Stimulated activated naive CD8-positive, alpha-beta T cell treated with anti-CD3 and anti-CD28 coated beads, Interleukin-15, amount 100 ng/mL, for 72 hours (primary cell): Measurements from ENCODE around the gene C10orf120.

ENCODE experiments used
- ATAC-seq: fragments of 150-1000 bp; cut with Tn5 transposase; 2 replicates; pipeline ENCODE4 v1.10.0; 2021; ENCODE audit warnings: mild to moderate bottlenecking, moderate library complexity
- DNase-seq, 2 donors: peaks; one replicate each; pipeline ENCODE4 v3.0.0; 2021 to 2022
- H3K27ac Mint-ChIP-seq, 2 donors: one replicate each; pipeline ENCODE4 v1.8.0; 2022; ENCODE audit warnings: mild to moderate bottlenecking in 2 of 2, mixed read lengths in 2 of 2, moderate library complexity in 2 of 2
- H3K27me3 Mint-ChIP-seq: one replicate; pipeline ENCODE4 v1.8.0; 2022; ENCODE audit warnings: mixed read lengths
- H3K4me1 Mint-ChIP-seq: one replicate; pipeline ENCODE4 v1.8.0; 2022; ENCODE audit warnings: mild to moderate bottlenecking, mixed read lengths
- H3K4me3 Mint-ChIP-seq, 2 donors: one replicate each; pipeline ENCODE4 v1.8.0; 2022; ENCODE audit warnings: mild to moderate bottlenecking in 2 of 2, mixed read lengths in 2 of 2, moderate library complexity in 1 of 2
- H3K9me3 Mint-ChIP-seq, 2 donors: one replicate each; pipeline ENCODE4 v1.8.0; 2022; ENCODE audit warnings: mixed read lengths in 2 of 2

C10orf120 gene

GRCh38 chr10:122675278-122675677 lies 24.4 kb downstream of the C10orf120 start:
- Mint-ChIP-seq H3K4me3 (no peak overlapping the region), H3K27ac (no peak overlapping the region), H3K4me1 (no peaks in the 10 kb centered on the region), H3K9me3 (no peaks in the 10 kb centered on the region), H3K27me3 (peaks cover 41% of the 10 kb centered on the region)
- ATAC-seq (no peak), DNase-seq (no peak)

- Mint-ChIP-seq H3K27ac (no peak overlapping the region), H3K9me3 (no peaks in the 10 kb centered on the region), H3K4me3 (no peak overlapping the region), H3K4me1 (no peaks in the 10 kb centered on the region), H3K27me3 (peaks cover 46% of the 10 kb centered on the region)
- DNase-seq (no peak), ATAC-seq (no peak)
Observed at GRCh38 chr10:122674781-122675180, 24.9 kb downstream of the C10orf120 start.

- Mint-ChIP-seq H3K9me3 (no peaks in the 10 kb centered on the region), H3K27ac (no peak overlapping the region), H3K4me1 (no peaks in the 10 kb centered on the region), H3K27me3 (peaks cover 45% of the 10 kb centered on the region), H3K4me3 (no peak overlapping the region)
- ATAC-seq, result no peak
- DNase-seq, result no peak
Observed at GRCh38 chr10:122673731-122674130, 25.9 kb downstream of the C10orf120 start.

GRCh38 chr10:122673269-122673668 lies 26.4 kb downstream of the C10orf120 start:
- ATAC-seq (no peak), DNase-seq (no peak)
- Mint-ChIP-seq H3K4me1 (no peaks in the 10 kb centered on the region), H3K27me3 (peaks cover 40% of the 10 kb centered on the region), H3K9me3 (no peaks in the 10 kb centered on the region), H3K4me3 (no peak overlapping the region), H3K27ac (no peak overlapping the region)

DNA sequence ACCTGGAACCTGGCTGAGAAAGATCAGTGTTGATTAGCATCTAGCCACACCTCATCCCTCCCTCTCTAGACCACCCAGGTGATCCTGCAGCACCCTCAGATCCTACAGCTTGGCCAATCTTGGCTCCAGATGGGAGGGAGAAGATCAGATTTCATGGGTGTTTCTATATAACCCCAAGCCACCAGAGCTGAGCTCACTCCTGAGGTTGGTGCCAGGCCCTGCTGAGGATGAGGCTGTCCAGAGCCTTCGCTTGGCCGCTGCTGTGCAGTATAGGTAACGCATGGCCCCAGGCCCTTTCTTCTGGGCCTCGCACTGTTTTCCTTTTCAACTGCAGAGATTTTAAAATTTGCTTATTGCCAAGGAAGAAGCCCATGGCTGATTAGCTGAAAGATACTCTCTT lies 27.0 kb downstream of the C10orf120 start:
- H3K4me1 Mint-ChIP-seq, result no peaks in the 10 kb centered on the region
- no peaks in the 10 kb centered on the region for H3K9me3 Mint-ChIP-seq
- H3K27me3 Mint-ChIP-seq, result peaks cover 39% of the 10 kb centered on the region
- DNase-seq (no peak), ATAC-seq (no peak)
- H3K4me3 Mint-ChIP-seq, result no peak overlapping the region
- H3K27ac Mint-ChIP-seq, result no peak overlapping the region

- no peak overlapping the region for H3K27ac Mint-ChIP-seq
- H3K4me1 Mint-ChIP-seq, result no peaks in the 10 kb centered on the region
- no peak overlapping the region for H3K4me3 Mint-ChIP-seq
- H3K27me3 Mint-ChIP-seq, result peaks cover 38% of the 10 kb centered on the region
- ATAC-seq, result no peak
- DNase-seq, result no peak
- H3K9me3 Mint-ChIP-seq, result no peaks in the 10 kb centered on the region
Observed at GRCh38 chr10:122671355-122671754, 28.3 kb downstream of the C10orf120 start.

DNA sequence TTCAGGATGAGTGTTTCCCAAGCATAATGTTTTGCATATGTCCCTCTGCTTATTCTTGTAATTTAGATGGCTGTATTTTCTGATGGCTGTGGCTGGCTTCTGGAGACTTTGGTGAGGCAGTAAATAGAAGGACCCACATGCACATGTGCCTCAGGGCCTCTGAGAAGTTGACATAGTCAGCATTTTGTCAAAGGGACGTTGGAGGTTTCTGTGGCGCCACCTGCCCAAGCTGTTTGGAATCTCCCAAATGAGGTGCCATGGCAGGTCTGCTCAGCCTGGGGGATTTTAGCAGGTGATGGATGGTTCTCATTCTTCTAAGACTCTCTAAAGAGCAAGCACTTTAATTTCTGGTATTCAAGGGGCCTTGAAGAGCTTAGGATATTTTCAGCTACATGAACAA lies 29.8 kb downstream of the C10orf120 start:
- Mint-ChIP-seq H3K4me1 (no peaks in the 10 kb centered on the region), H3K4me3 (no peak overlapping the region), H3K9me3 (no peaks in the 10 kb centered on the region), H3K27me3 (peaks cover 47% of the 10 kb centered on the region), H3K27ac (no peak overlapping the region)
- ATAC-seq, result no peak
- no peak for DNase-seq

GRCh38 chr10:122669045-122669444 lies 30.6 kb downstream of the C10orf120 start:
- H3K4me3 Mint-ChIP-seq, result no peak overlapping the region
- H3K4me1 Mint-ChIP-seq, result no peaks in the 10 kb centered on the region
- no peak for ATAC-seq
- no peak for DNase-seq
- no peak overlapping the region for H3K27ac Mint-ChIP-seq
- H3K9me3 Mint-ChIP-seq, result no peaks in the 10 kb centered on the region
- peaks cover 54% of the 10 kb centered on the region for H3K27me3 Mint-ChIP-seq

GRCh38 chr10:122665946-122666345 lies 33.7 kb downstream of the C10orf120 start:
- Mint-ChIP-seq H3K27ac (no peak overlapping the region), H3K4me1 (no peaks in the 10 kb centered on the region), H3K4me3 (no peak overlapping the region), H3K9me3 (no peaks in the 10 kb centered on the region), H3K27me3 (peaks cover 56% of the 10 kb centered on the region)
- ATAC-seq (no peak), DNase-seq (no peak)

DNA sequence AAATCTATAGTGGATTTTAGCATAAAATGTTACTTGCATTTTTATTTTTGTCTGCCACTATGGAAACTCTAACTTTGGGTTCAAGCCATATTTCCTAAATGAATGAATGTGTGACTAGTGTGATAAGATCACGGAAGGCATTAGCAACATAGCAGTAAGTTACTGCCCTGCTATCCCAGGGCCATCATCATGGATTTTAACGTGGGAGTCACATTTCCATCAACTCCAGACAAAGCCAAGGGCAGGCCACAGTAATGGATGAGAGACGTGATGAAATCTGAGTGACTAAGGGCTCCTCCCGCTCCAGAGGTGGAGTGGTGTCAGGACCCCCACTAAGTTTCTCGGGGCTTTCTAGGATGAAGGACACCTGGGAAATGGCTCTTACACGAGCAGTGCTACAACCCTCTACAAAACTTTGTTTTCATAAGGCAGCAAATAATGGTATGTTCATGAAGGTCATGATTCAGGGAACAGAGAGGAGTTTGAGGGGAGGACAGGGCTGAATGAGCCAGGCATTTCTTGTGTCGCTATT lies 34.3 kb downstream of the C10orf120 start:
- no peak overlapping the region for H3K27ac Mint-ChIP-seq
- no peak overlapping the region for H3K4me3 Mint-ChIP-seq
- peaks cover 56% of the 10 kb centered on the region for H3K27me3 Mint-ChIP-seq
- H3K9me3 Mint-ChIP-seq, result no peaks in the 10 kb centered on the region
- H3K4me1 Mint-ChIP-seq, result no peaks in the 10 kb centered on the region
- ATAC-seq (no peak), DNase-seq (no peak)

DNA sequence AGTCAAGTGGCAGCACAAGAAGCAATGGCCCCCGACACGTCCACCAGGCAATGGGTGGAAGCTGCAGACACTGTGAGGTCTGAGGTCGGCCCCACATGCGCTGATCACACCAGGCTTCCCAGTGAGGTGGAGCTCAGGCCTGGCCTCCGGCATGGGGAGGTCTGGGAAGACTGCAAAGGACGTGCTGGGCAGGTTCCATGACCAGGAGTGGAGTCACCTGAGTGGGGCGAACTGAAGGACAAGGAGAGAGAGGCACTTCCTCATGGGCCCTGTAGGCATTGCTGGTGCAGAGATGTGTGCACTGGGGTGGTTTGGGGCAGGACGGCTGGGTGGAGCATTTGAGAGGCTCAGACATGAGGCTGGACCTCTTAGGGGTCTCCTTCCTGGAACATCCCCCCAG lies 35.1 kb downstream of the C10orf120 start:
- no peak overlapping the region for H3K4me3 Mint-ChIP-seq

DNA sequence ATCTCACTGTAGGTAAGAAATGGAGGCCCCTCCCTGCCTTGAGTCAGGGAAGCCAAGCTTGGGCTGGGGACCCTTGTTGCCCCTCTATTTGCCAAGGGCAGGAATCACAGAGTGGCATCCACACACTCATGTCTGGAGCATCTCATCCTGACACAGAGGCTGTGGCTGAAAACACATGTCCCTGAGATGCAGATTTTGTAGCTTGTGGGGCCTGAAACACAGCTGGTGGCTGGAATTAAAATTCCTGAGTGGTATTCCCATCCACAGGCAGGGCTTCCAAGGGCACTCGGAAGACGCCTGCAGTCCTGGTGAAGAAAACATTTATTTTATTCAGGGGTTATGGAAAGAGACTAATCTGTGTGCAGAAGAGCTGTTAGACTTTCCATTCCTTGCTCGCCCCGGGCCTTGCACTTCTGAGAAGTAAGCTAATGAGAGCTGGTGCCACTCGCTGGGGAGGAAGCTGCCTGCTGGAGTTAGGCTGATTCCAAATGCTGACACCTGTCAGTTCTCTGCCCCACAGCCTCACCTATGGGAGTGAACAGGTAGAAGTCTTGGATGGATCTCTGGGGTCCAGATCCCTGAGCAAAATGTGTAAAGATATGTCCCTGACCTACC lies 36.0 kb downstream of the C10orf120 start:
- Mint-ChIP-seq H3K4me3 (no peak overlapping the region), H3K4me1 (no peaks in the 10 kb centered on the region), H3K27me3 (peaks cover 50% of the 10 kb centered on the region), H3K27ac (no peak overlapping the region), H3K9me3 (no peaks in the 10 kb centered on the region)
- ATAC-seq (no peak), DNase-seq (no peak)

More for the DNA sequence above, 35.1 kb downstream of the C10orf120 start:
- no peak overlapping the region for H3K27ac Mint-ChIP-seq
- ATAC-seq, result no peak
- no peak for DNase-seq
- no peaks in the 10 kb centered on the region for H3K4me1 Mint-ChIP-seq
- no peaks in the 10 kb centered on the region for H3K9me3 Mint-ChIP-seq
- peaks cover 50% of the 10 kb centered on the region for H3K27me3 Mint-ChIP-seq

- Mint-ChIP-seq H3K4me1 (no peaks in the 10 kb centered on the region), H3K4me3 (no peak overlapping the region), H3K27me3 (peaks cover 41% of the 10 kb centered on the region), H3K9me3 (no peaks in the 10 kb centered on the region), H3K27ac (no peak overlapping the region)
- ATAC-seq (no peak), DNase-seq (no peak)
Observed at GRCh38 chr10:122662231-122662630, 37.4 kb downstream of the C10orf120 start.

GRCh38 chr10:122660696-122661095 lies 39.0 kb downstream of the C10orf120 start:
- Mint-ChIP-seq H3K4me3 (no peak overlapping the region), H3K27ac (no peak overlapping the region), H3K27me3 (peaks cover 41% of the 10 kb centered on the region), H3K9me3 (no peaks in the 10 kb centered on the region), H3K4me1 (no peaks in the 10 kb centered on the region)
- no peak for ATAC-seq
- no peak for DNase-seq

GRCh38 chr10:122659651-122660050 lies 40.0 kb downstream of the C10orf120 start:
- no peak for DNase-seq
- Mint-ChIP-seq H3K27ac (no peak overlapping the region), H3K4me3 (no peak overlapping the region), H3K4me1 (no peaks in the 10 kb centered on the region), H3K27me3 (peaks cover 42% of the 10 kb centered on the region), H3K9me3 (no peaks in the 10 kb centered on the region)
- no peak for ATAC-seq

DNA sequence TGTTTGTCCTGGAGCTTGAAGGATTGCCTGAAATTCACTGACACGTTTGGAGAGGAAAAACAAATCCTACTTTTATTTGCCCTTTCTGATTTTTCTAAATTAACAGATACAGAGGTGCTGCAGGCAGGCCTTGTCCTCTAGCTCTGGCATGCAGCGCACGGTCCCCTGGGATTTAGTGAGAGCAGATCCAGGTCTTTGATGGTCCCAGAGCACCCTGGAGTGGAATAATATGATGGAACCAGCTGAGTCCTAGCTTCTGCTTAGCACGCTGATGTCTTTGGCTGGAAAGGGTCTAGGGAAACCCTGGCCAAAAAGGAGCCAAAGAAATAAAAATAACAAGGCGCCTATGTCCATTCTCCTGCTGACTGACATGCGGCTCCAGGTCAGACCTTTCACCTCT lies 40.5 kb downstream of the C10orf120 start:
- ATAC-seq (no peak), DNase-seq (no peak)
- no peaks in the 10 kb centered on the region for H3K9me3 Mint-ChIP-seq
- peaks cover 38% of the 10 kb centered on the region for H3K27me3 Mint-ChIP-seq
- no peaks in the 10 kb centered on the region for H3K4me1 Mint-ChIP-seq
- H3K27ac Mint-ChIP-seq, result no peak overlapping the region
- H3K4me3 Mint-ChIP-seq, result no peak overlapping the region
